ENCODE measurements around the gene CLEC4A.
"Not testable (repeated sequence)": the region's sequence is repeated elsewhere in the genome, so short reads cannot be mapped to it uniquely, and the experiment has no call there.

The CLEC4A gene

GRCh38 chr12:8134398-8134930, 11.0 kb downstream of the CLEC4A start:
- not testable (repeated sequence) for DNase-seq (ENCODE audit: low spot score)

GRCh38 chr12:8141647-8142046, 18.2 kb downstream of the CLEC4A start:
- not testable (repeated sequence) for DNase-seq (ENCODE audit: low spot score)

- no peak for DNase-seq (ENCODE audit: low spot score)
Measured at GRCh38 chr12:8143261-8143660, 19.8 kb downstream of the CLEC4A start.

- DNase-seq (ENCODE audit: low spot score) = no peak
Measured at GRCh38 chr12:8145754-8146441, 22.5 kb downstream of the CLEC4A start.

- no peak for DNase-seq (ENCODE audit: low spot score)
Measured at GRCh38 chr12:8146442-8146771, 23.0 kb downstream of the CLEC4A start.

GRCh38 chr12:8154526-8154925, 31.1 kb downstream of the CLEC4A start:
- DNase-seq (ENCODE audit: low spot score) = no peak

GRCh38 chr12:8156416-8156815, 33.0 kb downstream of the CLEC4A start:
- no peak for DNase-seq (ENCODE audit: low spot score)

GRCh38 chr12:8156845-8157244, 33.4 kb downstream of the CLEC4A start, which contains the start of gene ZNF705A:
Gene ZNF705A (plus strand): TSS chr12:8157015. CDS start chr12:8172626, 15,611 bp downstream.
- DNase-seq (ENCODE audit: low spot score) = peak; percentile 36

- DNase-seq (ENCODE audit: low spot score) = no peak
Measured at GRCh38 chr12:8157484-8158198, 34.2 kb downstream of the CLEC4A start.

GRCh38 chr12:8172911-8173310, 49.5 kb downstream of the CLEC4A start:
- not testable (repeated sequence) for DNase-seq (ENCODE audit: low spot score)

GRCh38 chr12:8179989-8180585, 56.7 kb downstream of the CLEC4A start:
- peak; percentile 40 for DNase-seq (ENCODE audit: low spot score)

- DNase-seq (ENCODE audit: low spot score) = not testable (repeated sequence)
Measured at GRCh38 chr12:8181271-8181670, 57.9 kb downstream of the CLEC4A start.

- DNase-seq (ENCODE audit: low spot score) = not testable (repeated sequence)
Measured at GRCh38 chr12:8182923-8183322, 59.5 kb downstream of the CLEC4A start.

GRCh38 chr12:8183346-8183745, 59.9 kb downstream of the CLEC4A start:
- not testable (repeated sequence) for DNase-seq (ENCODE audit: low spot score)

GRCh38 chr12:8184206-8184605, 60.8 kb downstream of the CLEC4A start:
- DNase-seq (ENCODE audit: low spot score) = not testable (repeated sequence)

GRCh38 chr12:8188088-8188487, 64.7 kb downstream of the CLEC4A start:
- not testable (repeated sequence) for DNase-seq (ENCODE audit: low spot score)
